Neuron (in vitro differentiated cells): ENCODE measurements around the gene NSMCE1.

ENCODE experiments used
- H2AFZ ChIP-seq: one replicate; pipeline ENCODE4 v1.6.1; 2013; ENCODE audit warnings: low read depth, mild to moderate bottlenecking, inconsistent platforms, low read length, moderate library complexity
- H3K27me3 ChIP-seq: one replicate; pipeline ENCODE4 v1.6.1; 2013; ENCODE audit warnings: low read length; ENCODE audit not compliant: insufficient read depth
- H3K36me3 ChIP-seq: one replicate; pipeline ENCODE4 v1.6.1; 2013; ENCODE audit warnings: low read length; ENCODE audit not compliant: insufficient read depth
- H3K4me1 ChIP-seq: one replicate; pipeline ENCODE4 v1.6.1; 2013; ENCODE audit warnings: low read length; ENCODE audit not compliant: insufficient read depth
- H3K4me3 ChIP-seq: 2 replicates; pipeline ENCODE4 v1.5.1; 2013; ENCODE audit warnings: mild to moderate bottlenecking, low read length, moderate library complexity
- H3K9me3 ChIP-seq: one replicate; pipeline ENCODE4 v1.6.1; 2013; ENCODE audit warnings: low read length

Gene NSMCE1

DNA sequence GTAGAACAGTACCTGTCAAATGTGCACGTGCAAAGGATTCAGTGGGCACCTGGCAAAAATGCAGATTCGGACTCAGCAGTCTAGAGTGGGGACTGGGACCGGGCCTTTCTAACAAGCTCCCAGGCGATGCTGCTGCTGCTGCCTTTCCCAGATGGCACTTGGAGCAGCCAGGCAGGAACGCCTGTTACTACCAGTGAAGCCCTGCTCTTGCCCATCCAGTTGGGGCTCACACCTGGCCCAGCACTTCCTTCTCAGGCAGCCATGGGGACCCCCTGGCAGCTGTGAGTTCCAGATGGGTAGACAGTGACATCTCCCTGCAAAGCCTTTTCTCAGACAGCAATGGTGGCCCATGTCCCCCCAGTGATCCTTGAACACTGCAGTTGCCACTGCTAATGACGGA lies 34.8 kb downstream of the NSMCE1 start:
- peaks cover 27% of the 10 kb centered on the region for H3K36me3 ChIP-seq
- H3K4me3 ChIP-seq, result no peak overlapping the region
- H3K27me3 ChIP-seq, result no peaks in the 10 kb centered on the region
- H2AFZ ChIP-seq, result no peak overlapping the region
- H3K9me3 ChIP-seq, result no peaks in the 10 kb centered on the region
- peaks cover 13% of the 10 kb centered on the region for H3K4me1 ChIP-seq

DNA sequence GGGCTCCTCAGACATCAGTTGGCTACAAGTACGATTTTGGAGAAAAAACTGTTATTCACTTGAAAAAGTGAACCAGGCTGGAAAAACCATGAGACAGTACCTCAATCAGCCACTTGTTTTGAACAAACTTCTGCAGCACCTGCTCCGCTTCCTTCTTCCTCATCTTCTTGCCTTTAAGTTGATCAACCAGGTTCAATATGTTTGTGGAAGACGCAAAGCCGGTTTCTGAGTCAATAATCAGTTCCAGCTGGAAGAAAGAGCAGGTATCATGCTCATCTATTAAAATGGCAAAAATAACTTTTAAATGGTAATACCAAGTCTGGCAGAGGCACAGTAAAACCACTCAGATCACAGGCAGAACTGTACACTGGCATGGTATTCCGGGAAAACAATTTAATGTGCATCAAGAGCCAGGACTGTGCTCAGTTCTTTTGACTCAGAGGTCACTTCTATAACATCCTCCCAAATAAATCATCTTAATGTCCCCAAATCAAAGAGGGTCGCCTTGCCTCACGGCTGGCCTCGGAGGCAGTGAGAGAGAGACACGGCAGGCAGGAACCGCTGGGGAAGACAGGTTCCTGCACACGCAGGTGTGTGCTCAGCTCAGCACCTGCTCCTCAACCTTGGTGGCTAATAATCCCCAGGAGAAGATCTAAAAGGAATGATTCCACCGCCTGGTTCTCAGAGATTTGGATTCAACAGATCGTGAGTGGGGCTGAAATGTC lies 35.5 kb downstream of the NSMCE1 start:
- Histone ChIP-seq H3K4me1 (peaks cover 13% of the 10 kb centered on the region), H3K4me3 (no peak overlapping the region), H3K27me3 (no peaks in the 10 kb centered on the region), H3K9me3 (no peaks in the 10 kb centered on the region), H2AFZ (no peak overlapping the region), H3K36me3 (peaks cover 27% of the 10 kb centered on the region)

DNA sequence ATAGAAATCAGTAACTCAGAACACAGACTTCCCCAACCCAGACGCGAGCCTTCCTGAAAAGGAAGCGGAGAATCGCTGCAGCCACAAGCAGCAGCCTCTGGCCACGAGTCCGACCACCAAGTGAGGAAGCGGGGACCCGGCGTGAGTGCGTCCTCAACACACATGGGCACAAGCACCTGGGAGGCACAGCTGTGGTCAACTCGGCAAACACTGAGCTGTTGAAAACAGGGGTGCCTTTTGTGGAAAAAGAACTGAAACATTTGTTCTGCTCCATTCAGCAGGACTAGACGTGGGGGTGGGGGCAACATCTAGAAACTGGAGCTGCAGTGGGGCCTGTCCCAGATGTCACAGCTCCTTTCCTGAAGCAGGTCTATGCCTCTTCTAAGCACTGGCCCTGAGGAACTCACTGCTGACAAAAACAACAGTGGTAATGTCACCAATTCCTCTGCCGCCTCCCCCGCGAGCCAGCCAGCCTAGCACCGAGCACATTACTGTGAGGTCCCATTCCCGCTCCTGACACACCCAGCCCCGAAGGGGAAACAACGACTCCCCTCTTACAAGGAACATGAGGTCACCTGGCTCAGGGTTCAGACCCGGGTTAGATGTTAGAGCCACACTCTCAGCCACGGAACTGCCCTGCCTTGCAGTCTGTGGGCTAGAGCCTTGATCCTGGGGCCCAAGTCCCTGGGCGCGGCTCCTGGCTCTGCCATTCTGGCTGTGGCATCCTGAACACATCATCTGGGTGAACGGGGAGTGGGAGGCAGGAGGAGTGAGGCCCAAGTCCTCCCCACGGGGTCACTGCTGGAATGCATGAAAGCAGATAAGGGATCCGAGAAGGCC lies 36.3 kb downstream of the NSMCE1 start:
- Histone ChIP-seq H3K27me3 (no peaks in the 10 kb centered on the region), H3K4me3 (no peak overlapping the region), H3K4me1 (peaks cover 8% of the 10 kb centered on the region), H3K9me3 (no peaks in the 10 kb centered on the region), H2AFZ (no peak overlapping the region), H3K36me3 (peaks cover 29% of the 10 kb centered on the region)

DNA sequence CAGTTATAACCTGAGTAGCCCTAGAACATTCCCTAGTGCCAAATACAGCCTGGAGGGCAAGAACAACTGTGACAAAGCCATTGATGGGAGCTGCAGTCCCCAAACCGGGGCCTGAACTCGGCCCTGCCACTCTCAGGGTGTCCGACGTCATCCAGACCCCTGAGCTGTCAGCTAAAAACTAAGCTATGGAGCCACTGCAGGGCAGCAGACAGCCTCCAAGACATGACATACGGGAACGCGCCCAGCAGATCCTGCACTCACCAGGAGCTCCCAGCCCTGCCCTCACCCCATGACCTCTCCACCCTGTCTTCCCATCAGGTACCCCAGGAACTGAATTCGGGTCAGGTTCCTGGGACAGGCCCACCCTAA lies 36.9 kb downstream of the NSMCE1 start:
- Histone ChIP-seq H3K4me1 (peaks cover 2% of the 10 kb centered on the region), H3K9me3 (no peaks in the 10 kb centered on the region), H3K36me3 (peaks cover 31% of the 10 kb centered on the region), H2AFZ (no peak overlapping the region), H3K4me3 (no peak overlapping the region), H3K27me3 (no peaks in the 10 kb centered on the region)

DNA sequence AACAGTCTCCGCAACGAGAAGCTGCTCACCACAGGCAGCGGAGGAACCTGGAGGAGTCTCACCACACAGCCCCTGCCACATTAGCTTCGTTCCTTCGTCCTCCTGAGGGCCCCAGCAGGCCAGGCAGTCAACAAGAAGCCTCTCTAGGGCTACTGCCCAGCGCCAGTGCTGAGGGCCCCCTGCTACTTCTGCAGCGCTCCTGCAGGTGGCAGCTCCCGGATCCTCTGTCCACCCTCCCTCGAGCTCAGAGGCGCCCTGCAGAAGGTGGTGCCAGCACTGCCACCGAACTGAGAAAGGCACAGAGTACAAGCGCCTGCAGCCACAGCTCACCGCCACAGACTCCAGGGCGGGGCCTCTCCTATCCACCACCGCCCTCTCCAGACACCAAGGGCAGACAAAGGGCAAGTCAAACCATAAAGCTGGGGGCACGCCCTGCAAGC lies 38.0 kb downstream of the NSMCE1 start:
- Histone ChIP-seq H3K4me1 (no peaks in the 10 kb centered on the region), H3K36me3 (peaks cover 31% of the 10 kb centered on the region), H3K27me3 (no peaks in the 10 kb centered on the region), H3K9me3 (no peaks in the 10 kb centered on the region), H2AFZ (no peak overlapping the region), H3K4me3 (no peak overlapping the region)

DNA sequence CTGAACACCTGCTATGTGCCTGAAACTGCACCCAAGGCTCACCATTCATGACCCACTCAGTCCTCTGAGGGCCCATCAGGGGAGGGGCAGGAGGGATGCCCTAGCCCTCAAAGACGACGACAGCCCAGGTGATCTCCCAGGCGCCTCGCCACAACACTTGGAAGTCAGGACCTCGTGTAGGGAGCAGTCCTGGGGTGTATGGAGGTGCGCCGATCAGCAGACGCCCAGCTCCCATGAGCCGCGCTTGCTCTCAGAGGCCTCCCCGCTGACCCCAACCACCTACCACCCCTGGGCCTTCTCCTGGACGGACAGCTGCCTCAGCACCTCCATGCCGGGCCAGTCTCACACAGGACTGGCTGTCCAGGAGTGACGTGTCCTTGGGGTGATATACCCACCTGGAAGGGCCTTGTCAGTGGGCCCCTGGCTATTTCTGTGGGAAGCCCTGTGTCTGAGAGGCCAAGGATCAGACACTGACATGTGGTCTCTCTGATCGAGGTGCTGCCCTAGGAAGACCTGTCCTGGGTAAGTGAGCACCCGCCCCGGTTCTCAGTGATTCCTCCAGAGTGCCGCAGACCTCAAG lies 38.6 kb downstream of the NSMCE1 start:
- Histone ChIP-seq H3K4me3 (no peak overlapping the region), H3K36me3 (peaks cover 33% of the 10 kb centered on the region), H3K9me3 (no peaks in the 10 kb centered on the region), H3K4me1 (no peaks in the 10 kb centered on the region), H2AFZ (no peak overlapping the region), H3K27me3 (no peaks in the 10 kb centered on the region)

DNA sequence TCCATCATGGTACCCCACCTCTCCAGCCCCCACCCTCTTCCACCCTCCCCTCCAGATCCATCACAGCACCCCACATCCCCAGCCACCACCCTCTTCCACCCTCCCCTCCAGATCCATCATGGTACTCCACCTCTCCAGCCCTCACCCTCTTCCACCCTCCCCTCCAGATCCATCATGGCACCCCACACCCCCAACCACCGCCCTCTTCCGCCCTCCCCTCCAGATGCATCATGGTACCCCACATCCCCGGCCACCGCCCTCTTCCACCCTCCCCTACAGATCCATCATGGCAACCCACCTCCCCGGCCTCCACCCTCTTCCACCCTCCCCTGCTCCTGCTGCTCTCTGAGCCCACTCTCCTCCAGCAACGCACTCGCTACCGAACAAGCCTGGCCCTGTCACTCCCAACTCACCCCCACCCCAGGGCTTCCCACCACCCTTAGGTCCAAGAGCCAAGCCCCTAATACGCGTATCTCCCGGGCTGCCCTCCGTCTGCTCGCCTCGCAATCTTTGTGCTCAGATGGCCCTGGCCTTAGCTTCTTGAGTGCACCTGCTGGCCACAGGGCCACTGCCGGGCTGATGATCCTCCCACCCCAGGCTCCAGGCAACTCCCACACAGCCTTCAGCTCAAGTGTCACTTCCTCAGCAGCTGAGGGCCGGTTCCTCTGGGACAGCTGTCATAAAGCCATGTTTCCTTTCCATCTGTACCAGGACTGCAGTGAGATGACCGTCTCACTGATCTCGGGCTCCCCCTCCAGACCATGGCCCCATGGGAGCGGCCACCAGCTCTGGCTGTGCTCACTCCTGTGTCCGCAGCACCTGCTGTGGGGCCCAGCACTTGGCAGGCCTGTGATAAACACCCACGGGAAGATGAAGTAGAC lies 39.7 kb downstream of the NSMCE1 start:
- H3K9me3 ChIP-seq, result no peaks in the 10 kb centered on the region
- peaks cover 37% of the 10 kb centered on the region for H3K36me3 ChIP-seq
- no peaks in the 10 kb centered on the region for H3K4me1 ChIP-seq
- H2AFZ ChIP-seq, result no peak overlapping the region
- H3K4me3 ChIP-seq, result no peak overlapping the region
- no peaks in the 10 kb centered on the region for H3K27me3 ChIP-seq

DNA sequence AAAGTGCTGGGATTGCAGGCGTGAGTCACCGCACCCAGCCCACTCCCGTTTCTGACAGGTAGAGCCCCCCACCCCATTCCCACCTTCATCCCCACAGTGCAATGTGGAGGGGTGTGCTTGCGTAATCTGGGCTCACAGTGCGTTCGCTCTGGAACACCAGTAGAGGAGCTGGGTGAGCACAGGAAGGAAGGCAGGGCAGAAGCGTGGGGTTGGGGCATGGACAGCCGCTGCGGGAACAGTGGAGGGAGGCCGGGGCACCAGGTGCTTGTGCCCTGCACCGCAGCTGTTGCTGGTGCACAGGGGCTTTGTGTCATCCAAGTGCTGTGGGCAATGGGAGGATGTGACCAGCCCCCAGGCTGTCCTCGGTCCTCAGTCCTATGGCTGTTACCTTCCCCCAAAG lies 40.5 kb downstream of the NSMCE1 start:
- Histone ChIP-seq H3K4me1 (no peaks in the 10 kb centered on the region), H3K36me3 (peaks cover 34% of the 10 kb centered on the region), H3K27me3 (no peaks in the 10 kb centered on the region), H3K9me3 (no peaks in the 10 kb centered on the region), H2AFZ (no peak overlapping the region), H3K4me3 (no peak overlapping the region)

DNA sequence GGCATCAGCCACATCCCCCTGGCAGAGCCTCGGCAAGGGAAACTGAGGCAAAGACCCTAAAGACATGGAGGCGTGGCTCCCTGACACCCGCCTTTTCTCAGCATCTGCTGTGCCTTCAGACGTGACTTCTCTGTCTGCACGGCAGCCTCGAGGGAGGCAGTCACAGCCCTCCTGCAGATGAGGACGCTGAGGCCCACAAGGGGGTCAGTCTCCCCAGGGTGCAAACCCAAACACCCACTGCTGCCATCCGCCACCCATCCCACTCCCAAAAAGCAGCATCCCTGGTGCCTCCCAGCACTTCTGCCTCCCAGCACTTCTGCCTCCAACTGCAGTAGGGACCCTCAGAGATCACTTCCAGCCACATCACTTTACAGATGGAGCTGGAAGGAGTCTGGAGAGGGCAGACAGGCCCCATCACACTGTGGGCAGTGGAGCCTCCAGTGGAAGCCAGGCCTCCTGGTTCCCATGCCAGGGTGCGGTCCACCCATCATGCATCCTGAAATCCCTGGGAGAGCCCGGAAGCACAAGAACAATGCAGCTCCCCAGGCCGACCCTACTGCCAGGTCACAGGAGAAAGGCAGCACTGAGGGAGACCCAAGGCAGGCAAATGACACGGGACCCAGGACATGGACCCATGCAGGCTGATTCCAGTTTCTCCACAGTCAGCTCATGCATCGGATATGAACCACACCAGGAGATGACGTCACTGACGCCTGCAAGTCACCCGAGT lies 41.4 kb downstream of the NSMCE1 start:
- H3K27me3 ChIP-seq, result no peaks in the 10 kb centered on the region
- H3K4me3 ChIP-seq, result no peak overlapping the region
- no peaks in the 10 kb centered on the region for H3K4me1 ChIP-seq
- peaks cover 26% of the 10 kb centered on the region for H3K36me3 ChIP-seq
- no peak overlapping the region for H2AFZ ChIP-seq
- no peaks in the 10 kb centered on the region for H3K9me3 ChIP-seq

DNA sequence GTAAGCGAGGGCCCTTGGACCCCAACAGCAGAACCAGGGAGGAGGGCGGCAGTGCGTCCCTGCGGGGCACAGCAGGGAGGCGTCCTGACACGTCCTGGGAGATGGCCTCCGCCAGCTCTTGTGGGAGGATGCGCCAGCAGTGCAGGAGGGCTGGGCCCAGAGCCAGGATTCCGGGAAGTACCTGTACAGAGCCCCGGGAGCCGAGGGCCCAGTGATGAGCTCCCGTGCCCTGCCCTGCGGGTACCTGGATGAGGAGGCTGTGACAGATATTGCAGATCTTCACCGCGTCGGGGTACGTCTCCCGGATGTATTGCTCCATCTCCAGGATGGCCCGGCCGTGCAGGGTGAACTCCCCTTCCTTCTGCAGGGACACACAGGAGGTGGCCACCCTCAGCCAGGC lies 42.1 kb downstream of the NSMCE1 start:
- H3K9me3 ChIP-seq, result no peaks in the 10 kb centered on the region
- no peak overlapping the region for H3K4me3 ChIP-seq
- no peak overlapping the region for H2AFZ ChIP-seq
- peaks cover 24% of the 10 kb centered on the region for H3K36me3 ChIP-seq
- no peaks in the 10 kb centered on the region for H3K27me3 ChIP-seq
- no peaks in the 10 kb centered on the region for H3K4me1 ChIP-seq

DNA sequence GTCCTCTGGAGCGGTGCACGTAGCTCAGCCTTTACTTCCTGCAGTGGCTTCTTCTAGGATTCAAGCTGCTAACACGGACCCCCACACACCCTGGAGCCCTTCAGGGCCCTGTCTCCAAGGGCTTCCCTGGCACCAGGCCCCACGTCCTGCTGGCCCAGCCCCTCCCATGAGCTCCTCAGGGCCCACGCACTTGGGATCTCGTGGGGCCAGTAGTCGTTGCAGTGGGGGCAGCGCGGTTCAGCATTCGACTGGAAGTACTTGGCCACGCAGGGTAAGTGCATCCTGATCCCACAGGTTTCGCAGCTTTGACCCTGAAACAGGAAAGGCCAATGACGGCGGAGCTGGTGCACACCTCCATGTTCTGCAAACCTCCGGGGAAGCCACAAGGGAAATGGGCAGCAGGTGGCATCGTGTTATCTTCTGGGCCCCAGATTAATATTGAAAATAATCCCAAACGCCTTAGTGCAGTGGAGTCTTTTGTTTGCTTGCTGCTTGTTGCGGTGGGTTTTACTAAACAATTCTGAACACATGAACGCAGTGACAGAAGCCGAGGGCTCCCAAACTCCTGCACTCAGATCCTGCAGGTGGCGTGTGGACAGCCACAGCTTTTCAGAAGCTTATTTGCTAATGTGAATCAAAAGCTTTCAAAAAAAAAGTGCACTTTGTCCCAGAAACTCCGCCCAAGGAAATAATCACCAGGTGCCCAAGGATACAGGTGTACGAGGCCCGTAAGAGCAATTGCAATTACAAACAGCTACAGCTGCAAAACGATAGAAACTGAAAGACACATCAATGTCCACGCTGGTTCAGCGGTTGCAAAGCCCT lies 42.8 kb downstream of the NSMCE1 start:
- no peak overlapping the region for H3K4me3 ChIP-seq
- H3K9me3 ChIP-seq, result no peaks in the 10 kb centered on the region
- H3K36me3 ChIP-seq, result peaks cover 22% of the 10 kb centered on the region
- no peak overlapping the region for H2AFZ ChIP-seq
- no peaks in the 10 kb centered on the region for H3K4me1 ChIP-seq
- no peaks in the 10 kb centered on the region for H3K27me3 ChIP-seq
